ENCODE data around the gene EXOC4. TPM values are rescaled to one million over a fixed set of nuclear protein-coding genes. Genes with fewer than 3 reads are reported as not detected.

The EXOC4 gene
- total RNA-seq, 2 donors from 2014 or later = 106 to 115 TPM

- no peak overlapping the region for H3K9ac ChIP-seq (ENCODE audit: extremely low read depth, low read length, poor library complexity, severe bottlenecking)
- H3K27ac ChIP-seq (ENCODE audit: low read depth, low read length) = no peak overlapping the region
- Mint-ChIP-seq H3K27me3 (ENCODE audit: insufficient read depth) (no peaks in the 10 kb centered on the region), H3K9me3 (no peaks in the 10 kb centered on the region), H3K4me3 (no peak overlapping the region), H3K36me3 (ENCODE audit: low read depth) (no peaks in the 10 kb centered on the region), H3K4me1 (peaks cover 9% of the 10 kb centered on the region), H3K27ac (no peak overlapping the region)
- TF ChIP-seq CTCF (conservative IDR thresholded peaks at IDR 0.05) = no peak
- no peaks in the 10 kb centered on the region for H3K27me3 ChIP-seq (ENCODE audit: control insufficient read depth, insufficient read depth, low read length, poor library complexity, severe bottlenecking)
- no peak for DNase-seq
- WGBS, 2 experiments (ENCODE audit: insufficient coverage in 1 of 2, insufficient read length in 1 of 2) = 80 to 97% methylated on average over 2 of the region's 2 CpGs
- no peaks in the 10 kb centered on the region for H3K36me3 ChIP-seq (ENCODE audit: control insufficient read depth, insufficient read depth, low read length)
- no peaks in the 10 kb centered on the region for H3K9me3 ChIP-seq (ENCODE audit: control insufficient read depth, low read length)
- H3K4me3 ChIP-seq (ENCODE audit: low read length) = no peak overlapping the region
- H3K4me1 ChIP-seq (ENCODE audit: control insufficient read depth, insufficient read depth, low read length) = no peaks in the 10 kb centered on the region
These were observed 366.6 kb downstream of the EXOC4 start for GRCh38 chr7:133619491-133619890.

- H3K27ac Mint-ChIP-seq = no peak overlapping the region
- no peaks in the 10 kb centered on the region for H3K4me1 ChIP-seq (ENCODE audit: control insufficient read depth, insufficient read depth, low read length)
- peaks cover 9% of the 10 kb centered on the region for H3K4me1 Mint-ChIP-seq
- no peaks in the 10 kb centered on the region for H3K36me3 ChIP-seq (ENCODE audit: control insufficient read depth, insufficient read depth, low read length)
- no peak overlapping the region for H3K4me3 Mint-ChIP-seq
- no peaks in the 10 kb centered on the region for H3K9me3 Mint-ChIP-seq
- 97 to 100% methylated on average over 1 of the region's 1 CpG for WGBS, 2 experiments (ENCODE audit: insufficient coverage in 1 of 2, insufficient read length in 1 of 2)
- no peak overlapping the region for H3K27ac ChIP-seq (ENCODE audit: low read depth, low read length)
- no peaks in the 10 kb centered on the region for H3K36me3 Mint-ChIP-seq (ENCODE audit: low read depth)
- TF ChIP-seq CTCF (conservative IDR thresholded peaks at IDR 0.05) = no peak
- no peak overlapping the region for H3K9ac ChIP-seq (ENCODE audit: extremely low read depth, low read length, poor library complexity, severe bottlenecking)
- H3K27me3 ChIP-seq (ENCODE audit: control insufficient read depth, insufficient read depth, low read length, poor library complexity, severe bottlenecking) = no peaks in the 10 kb centered on the region
- DNase-seq = no peak
- no peak overlapping the region for H3K4me3 ChIP-seq (ENCODE audit: low read length)
- H3K27me3 Mint-ChIP-seq (ENCODE audit: insufficient read depth) = no peaks in the 10 kb centered on the region
- no peaks in the 10 kb centered on the region for H3K9me3 ChIP-seq (ENCODE audit: control insufficient read depth, low read length)
These were observed 370.8 kb downstream of the EXOC4 start for GRCh38 chr7:133623721-133624120.

- Histone ChIP-seq H3K36me3 (ENCODE audit: control insufficient read depth, insufficient read depth, low read length) (no peaks in the 10 kb centered on the region), H3K9me3 (ENCODE audit: control insufficient read depth, low read length) (no peaks in the 10 kb centered on the region), H3K27ac (ENCODE audit: low read depth, low read length) (no peak overlapping the region), H3K4me3 (ENCODE audit: low read length) (no peak overlapping the region), H3K27me3 (ENCODE audit: control insufficient read depth, insufficient read depth, low read length, poor library complexity, severe bottlenecking) (no peaks in the 10 kb centered on the region), H3K4me1 (ENCODE audit: control insufficient read depth, insufficient read depth, low read length) (no peaks in the 10 kb centered on the region), H3K9ac (ENCODE audit: extremely low read depth, low read length, poor library complexity, severe bottlenecking) (no peak overlapping the region)
- Mint-ChIP-seq H3K4me1 (peaks cover 9% of the 10 kb centered on the region), H3K27ac (no peak overlapping the region), H3K9me3 (no peaks in the 10 kb centered on the region), H3K36me3 (ENCODE audit: low read depth) (no peaks in the 10 kb centered on the region), H3K27me3 (ENCODE audit: insufficient read depth) (no peaks in the 10 kb centered on the region), H3K4me3 (no peak overlapping the region)
- WGBS, 2 experiments (ENCODE audit: insufficient coverage in 1 of 2, insufficient read length in 1 of 2) = 100% methylated on average over 1 to 3 of the region's 3 CpGs
- no peak for TF ChIP-seq CTCF (conservative IDR thresholded peaks at IDR 0.05)
- DNase-seq = no peak
These were observed 372.2 kb downstream of the EXOC4 start for GRCh38 chr7:133625046-133625445.
